Right kidney (tissue), 1 donor: ENCODE data around the gene TNFAIP3.
"Not testable (repeated sequence)": the region's sequence is repeated elsewhere in the genome, so short reads cannot be mapped to it uniquely, and the experiment has no call there.

Experiments
- DNase-seq: peaks from one replicate; pipeline ENCODE4 v3.0.0-alpha.2; 2016

The TNFAIP3 gene

DNA sequence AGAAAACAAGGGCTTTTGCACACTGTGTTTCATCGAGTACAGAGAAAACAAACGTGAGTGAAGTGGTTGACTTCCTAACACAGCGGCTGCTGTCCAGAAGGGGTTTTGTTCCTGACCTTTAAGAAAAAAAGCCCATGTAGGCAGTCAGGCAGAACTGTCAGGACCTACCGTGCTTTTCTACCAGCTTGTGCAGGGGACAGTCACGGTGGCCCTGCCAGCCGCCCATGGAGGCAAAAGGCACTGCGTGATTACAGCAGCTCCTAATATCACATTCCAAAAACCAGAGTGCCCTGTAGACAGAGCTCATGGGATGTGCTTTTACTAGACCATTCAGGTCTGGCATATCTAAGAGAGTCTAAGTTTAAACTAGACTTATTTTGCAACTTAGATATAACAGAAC, 12.2 kb downstream of the TNFAIP3 start:
- DNase-seq: no peak

DNA sequence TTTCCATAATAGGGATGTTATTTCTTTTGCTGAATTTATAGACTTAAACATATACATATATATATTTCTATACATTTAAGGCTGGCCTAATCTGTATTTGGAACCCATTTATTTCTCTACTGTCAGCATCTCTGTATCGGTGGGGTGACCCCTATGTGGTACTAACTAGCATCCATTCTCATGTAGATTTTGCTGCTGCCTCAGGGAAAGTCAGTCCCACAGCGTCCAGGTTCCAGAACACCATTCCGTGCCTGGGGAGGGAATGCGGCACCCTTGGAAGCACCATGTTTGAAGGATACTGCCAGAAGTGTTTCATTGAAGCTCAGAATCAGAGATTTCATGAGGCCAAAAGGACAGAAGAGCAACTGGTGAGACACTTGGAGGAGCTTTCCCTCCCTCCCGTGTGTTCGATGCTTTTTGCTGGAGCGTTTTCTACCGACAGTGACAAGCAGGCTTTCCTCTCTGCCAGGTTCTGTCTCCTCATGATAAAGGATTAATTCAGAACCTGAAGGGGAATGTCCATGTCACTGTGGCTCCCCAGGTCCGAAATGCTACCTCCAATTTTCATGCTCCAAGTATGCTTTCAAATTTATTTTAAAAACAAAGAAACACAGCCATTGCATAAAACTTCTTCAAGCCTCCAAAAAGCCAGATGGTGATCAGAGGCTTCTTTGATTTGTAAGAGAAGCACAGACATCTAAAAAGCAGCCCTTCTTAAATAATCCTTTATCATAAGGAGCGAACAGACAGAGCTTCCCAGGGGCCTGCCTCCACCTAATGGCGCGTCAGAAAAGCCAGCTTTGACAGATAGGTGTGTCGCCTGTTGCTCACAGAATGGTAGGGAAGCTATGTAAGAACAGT, 13.1 kb downstream of the TNFAIP3 start:
- no peak for DNase-seq

DNA sequence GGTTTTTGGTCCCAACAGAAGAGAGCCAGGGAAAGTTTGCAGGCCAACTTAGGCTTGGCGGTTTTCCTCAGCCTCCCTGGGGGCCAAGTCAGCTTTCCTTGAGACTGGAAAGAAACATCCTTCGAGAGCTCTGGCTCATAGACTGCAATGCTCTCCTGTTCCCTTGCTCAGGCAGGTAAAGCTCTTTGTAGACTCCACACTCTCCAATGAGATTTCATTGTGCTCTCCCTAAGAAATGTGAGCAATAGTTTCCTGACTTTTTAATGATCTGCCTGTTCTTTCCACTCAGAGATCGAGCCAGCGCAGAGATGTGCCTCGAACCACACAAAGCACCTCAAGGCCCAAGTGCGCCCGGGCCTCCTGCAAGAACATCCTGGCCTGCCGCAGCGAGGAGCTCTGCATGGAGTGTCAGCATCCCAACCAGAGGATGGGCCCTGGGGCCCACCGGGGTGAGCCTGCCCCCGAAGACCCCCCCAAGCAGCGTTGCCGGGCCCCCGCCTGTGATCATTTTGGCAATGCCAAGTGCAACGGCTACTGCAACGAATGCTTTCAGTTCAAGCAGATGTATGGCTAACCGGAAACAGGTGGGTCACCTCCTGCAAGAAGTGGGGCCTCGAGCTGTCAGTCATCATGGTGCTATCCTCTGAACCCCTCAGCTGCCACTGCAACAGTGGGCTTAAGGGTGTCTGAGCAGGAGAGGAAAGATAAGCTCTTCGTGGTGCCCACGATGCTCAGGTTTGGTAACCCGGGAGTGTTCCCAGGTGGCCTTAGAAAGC, 13.9 kb downstream of the TNFAIP3 start:
- DNase-seq: no peak

DNA sequence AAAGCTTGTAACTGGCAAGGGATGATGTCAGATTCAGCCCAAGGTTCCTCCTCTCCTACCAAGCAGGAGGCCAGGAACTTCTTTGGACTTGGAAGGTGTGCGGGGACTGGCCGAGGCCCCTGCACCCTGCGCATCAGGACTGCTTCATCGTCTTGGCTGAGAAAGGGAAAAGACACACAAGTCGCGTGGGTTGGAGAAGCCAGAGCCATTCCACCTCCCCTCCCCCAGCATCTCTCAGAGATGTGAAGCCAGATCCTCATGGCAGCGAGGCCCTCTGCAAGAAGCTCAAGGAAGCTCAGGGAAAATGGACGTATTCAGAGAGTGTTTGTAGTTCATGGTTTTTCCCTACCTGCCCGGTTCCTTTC, 14.4 kb downstream of the TNFAIP3 start:
- no peak for DNase-seq

DNA sequence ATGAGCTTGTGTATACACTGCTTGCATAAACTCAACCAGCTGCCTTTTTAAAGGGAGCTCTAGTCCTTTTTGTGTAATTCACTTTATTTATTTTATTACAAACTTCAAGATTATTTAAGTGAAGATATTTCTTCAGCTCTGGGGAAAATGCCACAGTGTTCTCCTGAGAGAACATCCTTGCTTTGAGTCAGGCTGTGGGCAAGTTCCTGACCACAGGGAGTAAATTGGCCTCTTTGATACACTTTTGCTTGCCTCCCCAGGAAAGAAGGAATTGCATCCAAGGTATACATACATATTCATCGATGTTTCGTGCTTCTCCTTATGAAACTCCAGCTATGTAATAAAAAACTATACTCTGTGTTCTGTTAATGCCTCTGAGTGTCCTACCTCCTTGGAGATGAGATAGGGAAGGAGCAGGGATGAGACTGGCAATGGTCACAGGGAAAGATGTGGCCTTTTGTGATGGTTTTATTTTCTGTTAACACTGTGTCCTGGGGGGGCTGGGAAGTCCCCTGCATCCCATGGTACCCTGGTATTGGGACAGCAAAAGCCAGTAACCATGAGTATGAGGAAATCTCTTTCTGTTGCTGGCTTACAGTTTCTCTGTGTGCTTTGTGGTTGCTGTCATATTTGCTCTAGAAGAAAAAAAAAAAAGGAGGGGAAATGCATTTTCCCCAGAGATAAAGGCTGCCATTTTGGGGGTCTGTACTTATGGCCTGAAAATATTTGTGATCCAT, 15.3 kb downstream of the TNFAIP3 start:
- no peak for DNase-seq

DNA sequence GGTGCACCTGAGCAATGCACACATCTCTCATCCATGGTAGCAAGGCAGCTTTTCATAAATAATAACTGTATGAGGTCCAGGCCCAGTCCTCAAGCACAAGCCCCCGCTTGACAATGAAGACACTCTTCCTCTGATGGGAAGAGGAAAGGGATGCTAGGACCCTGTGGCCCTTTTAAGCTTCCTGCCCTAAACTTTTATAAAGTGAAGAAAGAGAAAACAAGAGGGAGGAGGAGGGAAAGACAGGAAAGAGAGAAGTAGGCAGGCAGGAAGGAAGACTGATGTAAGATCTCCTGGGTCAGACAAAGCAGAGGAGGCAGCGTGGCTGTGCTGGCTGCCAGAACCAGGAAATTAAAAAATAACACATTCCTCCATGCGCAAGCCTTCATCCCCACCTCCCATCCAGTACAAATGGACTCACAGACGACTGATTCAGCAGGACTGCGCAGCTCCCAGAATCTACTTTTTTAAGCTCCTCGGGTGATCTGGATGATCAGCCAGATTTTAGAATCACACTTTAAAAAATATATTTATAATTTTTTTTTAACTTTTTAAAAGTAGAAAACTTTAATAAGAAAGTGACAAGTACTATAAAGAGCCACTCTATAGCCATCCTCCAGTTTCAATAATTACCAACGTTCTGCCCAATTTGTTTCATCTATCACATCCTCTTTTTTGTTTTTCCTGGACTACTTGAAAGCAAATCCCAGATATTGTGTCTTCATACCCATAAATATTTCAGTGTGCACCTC, 16.5 kb downstream of the TNFAIP3 start:
- no peak for DNase-seq

DNA sequence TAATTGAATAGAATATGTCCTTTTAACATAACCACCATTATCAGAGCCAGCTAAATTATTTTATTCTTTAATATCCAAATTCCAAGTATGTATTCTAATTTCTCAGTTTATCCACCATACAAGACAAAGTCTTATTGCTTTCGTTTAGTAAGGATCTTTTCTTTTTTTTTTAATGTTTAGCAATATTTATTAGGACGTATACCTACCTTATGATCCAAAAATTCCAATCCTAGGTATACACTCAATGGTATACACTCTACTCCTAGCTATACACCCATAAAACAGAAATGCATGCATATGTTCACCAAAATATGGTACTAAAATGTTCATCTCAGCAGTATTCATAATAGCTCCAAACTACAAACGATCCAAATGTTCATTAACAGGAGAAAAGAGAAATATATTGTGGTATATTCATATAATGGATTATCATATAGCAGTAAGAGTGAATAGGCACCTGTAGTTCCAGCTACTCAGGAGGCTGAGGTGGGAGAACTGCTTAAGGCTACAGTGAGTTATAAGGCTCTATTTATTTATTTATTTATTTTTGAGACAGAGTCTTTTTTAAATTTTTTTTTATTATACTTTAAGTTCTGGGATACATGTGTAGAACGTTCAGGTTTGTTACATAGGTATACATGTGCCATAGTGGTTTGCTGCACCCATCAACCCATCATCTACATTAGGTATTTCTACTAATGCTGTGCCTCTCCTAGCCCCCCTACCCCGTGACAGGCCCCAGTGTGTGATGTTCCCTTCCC, 17.3 kb downstream of the TNFAIP3 start:
- DNase-seq: no peak

DNA sequence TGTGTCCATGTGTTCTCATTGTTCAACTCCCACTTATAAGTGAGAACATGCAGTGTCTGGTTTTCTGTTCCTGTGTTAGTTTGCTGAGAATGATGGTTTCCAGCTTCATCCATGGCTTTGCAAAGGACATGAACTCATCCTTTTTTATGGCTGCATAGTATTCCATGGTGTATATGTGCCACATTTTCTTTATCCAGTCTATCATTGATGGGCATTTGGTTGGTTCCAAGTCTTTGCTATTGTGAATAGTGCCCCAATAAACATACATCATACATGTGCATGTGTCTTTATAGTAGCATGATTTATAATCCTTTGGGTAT, 17.8 kb downstream of the TNFAIP3 start:
- DNase-seq: not testable (repeated sequence)

DNA sequence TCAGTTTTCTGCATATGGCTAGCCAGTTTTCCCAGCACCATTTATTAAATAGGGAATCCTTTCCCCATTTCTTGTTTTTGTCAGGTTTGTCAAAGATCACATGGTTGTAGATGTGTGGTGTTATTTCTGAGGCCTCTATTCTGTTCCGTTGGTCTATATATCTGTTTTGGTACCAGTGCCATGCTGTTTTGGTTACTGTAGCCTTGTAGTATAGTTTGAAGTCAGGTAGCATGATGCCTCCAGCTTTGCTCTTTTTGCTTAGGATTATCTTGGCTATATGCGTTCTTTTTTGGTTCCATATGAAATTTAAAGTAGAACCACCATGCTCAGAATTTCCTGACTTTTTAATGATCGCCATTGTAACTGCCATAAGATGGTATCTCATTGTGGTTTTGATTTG, 19.2 kb downstream of the TNFAIP3 start:
- not testable (repeated sequence) for DNase-seq

DNA sequence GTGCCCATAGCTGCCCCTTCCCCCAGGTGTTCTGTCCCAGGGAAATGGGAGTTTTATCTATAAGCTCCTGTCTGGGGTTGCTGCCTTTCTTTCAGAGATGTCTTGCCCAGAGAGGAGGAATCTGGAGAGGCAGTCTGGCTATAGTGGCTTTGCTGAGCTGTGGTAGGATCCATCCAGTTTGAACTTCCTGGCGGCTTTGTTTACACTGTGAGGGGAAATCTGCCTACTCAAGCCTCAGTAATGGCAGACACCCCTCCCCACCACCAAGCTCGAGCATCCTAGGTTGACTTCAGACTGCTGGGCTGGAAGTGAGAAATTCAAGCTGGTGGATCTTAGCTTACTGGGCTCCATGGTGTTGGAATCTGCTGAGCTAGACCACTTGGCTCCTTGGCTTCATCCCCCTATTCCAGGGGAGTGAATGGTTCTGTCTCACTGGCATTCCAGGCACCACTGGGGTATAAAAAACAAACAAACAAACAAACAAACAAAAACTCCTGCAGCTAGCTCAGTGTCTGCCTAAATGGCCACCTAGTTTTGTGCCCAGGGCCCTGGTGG, 24.0 kb downstream of the TNFAIP3 start:
- DNase-seq: no peak

DNA sequence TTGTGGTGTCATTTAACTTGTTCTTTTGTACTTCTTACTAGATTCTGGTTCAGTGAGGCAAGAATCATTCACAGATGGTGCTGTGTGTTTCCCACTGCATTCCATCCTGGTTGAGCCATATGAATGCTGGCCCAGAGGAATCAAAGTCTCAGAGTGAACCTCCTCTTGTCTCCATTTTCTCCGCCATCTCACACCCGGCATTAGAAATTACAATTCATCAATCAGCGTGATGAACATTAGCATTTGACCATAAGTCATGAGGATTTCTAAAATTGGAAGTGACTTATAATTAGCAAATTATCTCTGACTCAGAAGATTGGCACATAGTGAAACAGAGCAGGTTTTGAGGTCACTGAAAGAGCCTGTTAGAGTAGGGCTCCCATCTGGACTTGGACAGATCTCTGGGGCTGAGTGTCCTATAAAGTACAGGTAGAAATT, 25.2 kb downstream of the TNFAIP3 start:
- DNase-seq: no peak

DNA sequence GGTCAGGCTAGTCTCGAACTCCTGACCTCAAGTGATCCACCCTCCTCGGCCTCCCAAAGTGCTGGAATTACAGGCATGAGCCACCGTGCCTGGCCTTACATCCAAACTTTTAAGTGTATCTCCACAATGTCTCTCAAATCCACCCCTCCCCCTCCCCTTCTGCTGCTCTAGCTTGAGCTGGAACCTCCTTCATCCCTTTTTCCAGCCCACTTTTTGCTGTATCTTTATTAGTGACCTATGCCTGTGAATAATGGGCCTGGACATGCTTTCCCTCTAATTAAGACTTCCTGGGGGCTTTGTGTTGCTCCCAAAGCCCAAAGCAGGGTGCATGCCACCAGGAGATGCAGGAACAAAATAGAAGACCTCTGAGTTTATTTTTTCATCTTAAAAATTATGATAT, 26.1 kb downstream of the TNFAIP3 start:
- no peak for DNase-seq

DNA sequence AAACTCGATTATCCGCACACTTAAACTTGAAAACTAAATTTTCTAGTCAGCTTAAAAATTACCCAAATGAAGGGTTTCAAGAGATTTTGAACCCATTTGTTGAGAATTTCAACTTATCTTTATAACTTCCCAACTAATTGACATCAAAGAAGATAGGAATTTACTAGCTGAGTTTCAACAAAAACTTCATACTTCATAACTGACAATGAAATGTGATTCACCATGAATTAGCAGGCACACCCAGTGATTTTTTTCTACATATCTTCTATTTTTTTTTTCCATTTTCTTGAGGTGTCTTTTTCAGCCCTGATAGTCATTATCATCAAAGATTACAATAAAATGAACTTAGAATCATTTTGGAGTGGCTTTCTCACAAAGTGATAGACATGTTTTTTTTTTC, 26.7 kb downstream of the TNFAIP3 start:
- no peak for DNase-seq

DNA sequence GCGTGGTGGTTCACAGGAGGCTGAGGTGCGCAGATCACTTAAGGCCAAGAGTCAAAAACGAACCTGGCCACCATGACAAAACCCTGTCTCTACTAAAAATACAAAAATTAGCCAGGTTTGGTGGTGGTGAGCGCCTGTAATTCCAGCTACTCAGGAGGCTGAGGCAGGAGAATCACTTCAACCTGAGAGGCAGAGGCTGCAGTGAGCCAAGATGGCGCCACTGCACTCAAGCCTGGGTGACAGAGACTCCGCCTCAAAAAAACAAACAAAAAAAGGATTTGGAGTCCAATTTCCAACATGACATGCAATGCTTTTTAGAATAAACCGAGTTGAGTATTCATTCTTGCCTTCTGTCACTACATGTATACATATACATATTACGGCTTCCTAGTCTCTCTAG, 27.3 kb downstream of the TNFAIP3 start:
- not testable (repeated sequence) for DNase-seq

DNA sequence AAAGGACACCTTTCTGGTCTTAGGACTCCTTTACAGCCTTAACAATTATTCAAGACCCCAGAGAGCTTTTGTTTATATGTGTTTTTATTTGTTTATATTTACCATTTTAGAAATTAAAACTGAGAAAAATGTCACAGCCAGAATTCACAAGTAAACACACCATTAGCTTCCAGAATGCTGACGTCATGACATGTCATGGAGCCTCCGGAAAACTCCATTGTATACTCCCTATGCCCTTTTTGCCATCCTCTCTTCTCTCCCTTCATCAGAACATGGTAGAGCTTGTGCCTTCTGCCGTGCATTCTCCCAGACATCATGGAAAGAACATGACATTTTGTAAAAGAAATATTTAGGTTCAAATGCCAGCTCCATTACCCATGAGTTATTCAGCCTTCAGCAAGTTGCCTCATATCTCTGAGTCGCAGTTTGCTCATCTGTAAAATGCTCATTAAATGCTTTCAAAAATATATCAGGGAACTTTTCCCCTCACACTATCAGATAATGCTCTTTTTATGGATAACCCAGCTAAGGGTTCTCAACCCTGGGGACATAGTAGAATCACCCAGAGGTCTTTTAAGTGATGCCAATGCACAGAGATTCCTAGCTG, 27.8 kb downstream of the TNFAIP3 start:
- no peak for DNase-seq

DNA sequence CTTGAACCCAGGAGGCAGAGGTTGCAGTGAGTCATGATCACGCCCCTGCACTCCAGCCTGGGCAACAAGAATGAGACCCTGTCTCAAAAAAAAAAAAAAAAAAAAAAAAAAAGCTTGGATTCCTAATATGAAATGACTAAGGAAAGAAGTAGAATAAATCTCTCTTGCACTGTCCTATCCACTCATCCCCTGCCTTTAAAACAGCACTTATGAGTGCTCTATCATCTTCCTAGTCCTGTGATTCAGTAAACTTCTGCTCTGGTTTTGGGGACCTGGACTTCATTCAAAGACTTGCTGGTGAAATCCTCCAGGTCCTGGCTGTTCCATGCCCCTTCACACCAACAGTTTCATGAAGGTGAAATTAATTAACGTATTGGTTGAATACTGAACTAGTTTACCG, 29.6 kb downstream of the TNFAIP3 start:
- no peak for DNase-seq

DNA sequence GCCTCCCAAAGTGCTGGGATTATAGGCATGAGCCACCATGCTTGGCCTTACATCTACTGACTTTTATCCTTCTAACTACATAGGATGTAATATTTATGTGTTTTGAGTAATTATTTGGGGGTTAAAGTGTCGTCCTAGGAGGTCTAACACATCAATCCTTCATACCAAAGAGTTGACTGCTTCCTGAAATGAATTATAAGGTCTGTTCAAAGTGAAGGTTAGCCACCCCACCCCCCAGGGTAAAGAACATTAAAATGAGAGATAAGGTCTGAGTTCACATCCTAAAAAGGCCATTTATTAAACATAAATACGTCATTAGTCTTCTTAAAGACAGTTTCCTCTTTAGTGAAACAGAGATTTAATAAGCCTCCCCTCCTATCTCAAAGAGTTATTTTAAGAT, 33.8 kb downstream of the TNFAIP3 start:
- DNase-seq: no peak

DNA sequence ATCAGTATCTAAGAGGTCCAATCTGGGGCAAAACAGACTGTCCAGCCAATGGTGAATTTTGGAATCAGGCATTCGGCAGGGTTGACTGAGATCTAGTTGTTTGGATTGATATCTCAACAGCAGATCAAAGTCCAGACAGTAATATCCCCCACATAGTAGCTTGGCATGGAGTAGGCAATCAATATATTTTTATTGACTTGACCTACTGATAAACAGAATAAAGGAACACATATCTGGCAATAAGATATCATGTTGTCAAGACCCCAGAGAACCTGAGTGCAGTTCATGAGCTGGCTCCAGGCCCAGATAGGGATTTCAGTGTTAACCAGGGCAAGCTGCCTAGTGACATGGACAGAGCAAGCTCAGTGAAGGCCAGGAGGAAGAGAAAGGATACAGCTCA, 34.4 kb downstream of the TNFAIP3 start:
- no peak for DNase-seq

DNA sequence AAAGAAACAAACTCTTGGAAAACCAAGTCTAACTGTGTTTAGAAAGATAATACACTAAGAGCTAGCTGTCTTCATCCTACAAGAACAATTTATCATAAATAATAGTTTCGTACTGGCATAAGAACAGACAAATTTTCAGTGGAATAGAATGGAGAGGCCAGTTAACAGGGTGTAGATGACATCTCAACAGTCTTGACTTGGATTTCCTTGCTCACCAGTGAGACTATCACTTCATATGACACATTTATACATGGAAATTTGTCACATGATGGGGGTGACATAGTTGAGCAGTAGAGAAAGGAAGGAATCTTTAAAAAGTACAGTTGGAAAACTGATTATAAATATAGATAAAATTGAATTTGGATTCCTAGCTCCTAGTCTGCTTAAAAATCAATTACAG, 35.6 kb downstream of the TNFAIP3 start:
- no peak for DNase-seq

DNA sequence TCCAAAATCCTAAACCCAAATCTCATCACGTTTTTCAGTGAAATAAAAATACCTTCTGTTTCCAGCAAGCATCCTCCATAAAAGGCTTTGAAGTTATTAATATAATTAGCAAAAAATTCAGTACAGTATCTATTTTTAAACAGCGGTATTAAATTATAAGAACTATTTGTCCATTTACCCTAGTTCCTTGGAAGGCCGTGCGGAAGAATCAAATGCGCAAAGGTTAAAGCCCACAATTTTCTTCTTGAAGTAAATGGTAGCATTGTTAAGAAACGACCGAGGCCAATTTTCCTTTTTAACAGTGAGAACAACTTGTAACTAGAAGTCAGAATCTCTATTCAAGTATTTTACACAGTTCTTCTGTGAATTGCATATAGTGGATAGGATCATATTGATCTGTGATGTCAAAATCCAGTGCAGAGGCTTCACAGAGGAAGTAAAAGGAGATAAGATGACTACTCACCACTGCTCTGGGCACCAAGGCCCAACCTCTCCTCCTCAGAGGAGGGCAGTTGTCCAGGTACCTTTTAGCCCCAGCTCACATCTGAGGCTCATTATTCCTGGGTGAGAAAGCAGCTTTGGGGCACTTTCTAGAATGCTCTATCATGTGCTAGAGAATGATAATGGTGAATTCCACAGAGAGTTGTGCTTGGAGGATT, 36.3 kb downstream of the TNFAIP3 start:
- DNase-seq: no peak
